GM18873 (cell line): ENCODE results near the gene GRM7.

ENCODE experiments used
- ATAC-seq: cut with Tn5 transposase; IDR thresholded peaks from one replicate; pipeline ENCODE4 v1.9.1; 2021; ENCODE audit warnings: mild to moderate bottlenecking, moderate library complexity, moderate number of reproducible peaks; ENCODE audit not compliant: unreplicated experiment, low FRiP score

GRM7 gene

DNA sequence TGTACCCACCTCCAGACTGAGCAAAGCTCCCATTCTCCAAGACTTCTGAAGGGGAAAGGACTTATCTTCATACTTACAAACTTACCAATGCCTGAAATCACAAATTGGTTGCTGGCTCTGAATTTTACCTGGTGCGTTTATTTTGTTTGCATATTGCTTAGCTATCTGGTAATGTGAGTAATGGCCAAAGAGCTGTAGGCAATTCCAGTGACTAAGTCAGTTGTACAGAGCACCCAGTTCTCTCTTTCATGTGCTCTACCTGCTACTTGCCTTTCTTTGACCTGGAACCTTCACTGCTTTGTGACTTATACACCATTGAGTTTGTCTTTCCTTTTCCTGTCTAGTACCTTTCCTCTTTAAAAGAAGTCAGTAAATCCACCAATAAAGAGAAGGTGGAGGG is 884.8 kb downstream of the GRM7 start:
- ATAC-seq = no peak

DNA sequence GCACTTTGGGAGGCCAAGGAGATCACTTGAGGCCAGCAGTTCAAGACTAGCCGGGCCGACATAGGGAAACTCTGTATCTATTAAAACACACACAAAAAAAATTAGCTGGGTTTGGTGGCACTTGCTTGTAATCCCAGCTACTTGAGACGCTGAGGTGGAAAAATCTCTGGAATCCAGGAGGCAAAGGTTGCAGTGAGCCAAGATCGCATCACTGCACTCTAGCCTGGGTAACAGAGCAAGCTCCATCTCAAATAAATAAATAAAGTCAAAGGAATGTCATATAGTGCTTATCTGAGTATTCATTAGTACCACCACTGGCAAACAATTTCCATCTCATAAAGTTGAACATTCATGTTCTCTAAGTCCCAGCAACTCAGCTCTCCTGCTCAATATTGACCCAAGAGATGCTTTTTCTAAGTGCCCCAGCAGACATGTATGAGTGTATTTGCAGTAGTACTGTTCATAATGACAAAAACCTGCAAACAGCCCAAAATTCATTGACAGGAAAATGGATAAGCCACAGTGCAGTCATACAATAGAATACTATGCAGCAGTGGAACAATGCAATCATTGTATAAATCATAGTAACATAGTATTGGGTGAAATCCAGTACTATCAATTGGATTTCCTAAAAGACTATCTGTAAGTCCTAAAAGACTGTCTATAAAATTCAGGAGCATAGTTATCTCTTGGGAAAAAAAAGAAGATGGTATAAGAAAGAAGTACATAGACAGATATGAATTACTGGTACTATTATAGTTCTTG is 889.2 kb downstream of the GRM7 start:
- ATAC-seq = no peak

DNA sequence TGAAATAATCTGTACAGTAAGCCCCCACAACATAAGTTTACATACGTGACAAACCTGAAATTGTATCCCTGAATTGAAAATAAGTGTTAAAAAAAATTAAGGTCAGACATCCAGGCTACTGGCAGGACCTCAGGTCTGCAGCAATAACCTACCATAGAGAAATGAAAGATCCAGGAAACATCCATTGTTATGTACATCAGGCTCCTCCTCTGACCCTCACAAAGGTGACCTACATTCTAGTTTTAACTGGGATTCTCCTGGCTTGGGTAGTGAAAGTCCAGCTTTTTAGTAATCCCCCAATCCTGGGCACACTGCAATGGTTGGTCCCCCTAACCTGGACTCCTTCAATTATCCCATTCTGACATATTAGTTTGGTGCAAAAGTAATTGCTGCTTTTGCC is 891.1 kb downstream of the GRM7 start:
- ATAC-seq = no peak

DNA sequence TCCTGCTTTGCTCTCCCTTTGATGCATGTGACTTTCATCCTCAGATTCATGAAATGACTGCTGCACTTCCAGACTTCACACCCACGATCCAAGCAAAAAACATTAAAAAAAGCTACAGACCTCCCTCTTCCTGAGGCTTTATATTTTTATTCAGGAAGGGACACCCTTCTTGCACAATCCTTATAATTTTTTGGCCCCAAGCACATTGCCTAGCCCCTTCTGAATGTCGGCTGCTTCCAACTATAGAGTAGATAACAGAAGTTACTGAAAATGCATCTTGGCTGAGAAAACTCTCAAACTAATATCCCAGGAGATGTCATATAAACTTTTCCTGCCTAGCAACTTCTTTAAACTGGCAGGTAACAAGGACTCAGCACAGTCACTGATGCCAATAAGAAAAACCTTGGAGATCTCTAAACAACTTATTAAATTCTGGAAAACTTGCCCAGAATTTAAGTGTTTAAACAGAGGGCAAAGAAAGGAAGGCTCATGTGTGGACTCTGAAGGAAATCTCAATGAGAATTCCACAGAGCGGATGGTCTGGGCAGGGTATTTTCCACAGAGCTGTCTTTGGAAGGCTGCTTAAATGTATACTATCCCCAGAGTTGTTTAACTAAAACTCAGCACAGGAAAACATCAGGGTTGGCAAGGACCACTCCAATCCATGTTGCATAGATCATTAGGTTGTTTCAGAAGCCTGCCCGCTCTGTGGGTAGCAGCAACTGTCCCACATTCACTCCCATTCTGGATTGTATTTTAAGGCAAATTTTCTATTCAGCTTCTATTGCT is 893.9 kb downstream of the GRM7 start:
- ATAC-seq = no peak

DNA sequence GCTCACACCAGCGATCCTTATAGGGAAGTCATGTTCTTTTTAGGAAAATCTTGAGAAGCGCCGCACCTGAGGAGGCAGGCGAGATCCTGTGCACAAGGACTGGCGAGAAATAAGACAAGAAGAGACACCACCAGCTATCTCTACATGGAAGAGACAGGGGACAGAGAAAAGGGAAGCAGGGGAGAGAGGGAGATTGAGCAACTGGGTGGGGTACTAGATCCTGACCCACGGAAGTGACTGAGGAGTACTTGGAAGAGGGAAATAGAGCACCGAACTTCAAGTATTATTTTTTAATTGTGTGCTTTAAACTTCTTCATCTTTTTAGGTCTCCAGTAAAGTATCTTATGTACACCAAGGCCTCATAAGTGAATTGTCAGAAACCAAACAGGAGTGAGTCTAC is 898.7 kb downstream of the GRM7 start:
- no peak for ATAC-seq

DNA sequence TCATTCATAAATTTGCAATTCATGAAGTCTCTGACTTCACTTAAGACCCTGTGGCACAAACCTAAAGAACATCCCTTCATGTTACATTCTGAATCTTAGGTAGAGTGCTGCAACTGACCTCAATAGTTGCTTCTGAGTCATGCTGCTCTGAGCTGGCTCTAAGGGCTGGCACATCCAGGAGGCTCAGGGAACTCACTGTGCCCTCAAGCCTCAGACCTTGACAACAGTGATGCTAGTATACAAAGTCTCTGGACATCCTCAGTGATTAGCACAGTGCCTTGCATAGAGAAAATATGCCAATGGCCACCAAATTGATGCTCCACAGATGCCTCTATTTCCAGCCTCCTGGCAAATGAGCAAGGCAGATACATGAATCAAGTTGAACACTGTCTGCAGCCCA is 899.8 kb downstream of the GRM7 start:
- no peak for ATAC-seq

DNA sequence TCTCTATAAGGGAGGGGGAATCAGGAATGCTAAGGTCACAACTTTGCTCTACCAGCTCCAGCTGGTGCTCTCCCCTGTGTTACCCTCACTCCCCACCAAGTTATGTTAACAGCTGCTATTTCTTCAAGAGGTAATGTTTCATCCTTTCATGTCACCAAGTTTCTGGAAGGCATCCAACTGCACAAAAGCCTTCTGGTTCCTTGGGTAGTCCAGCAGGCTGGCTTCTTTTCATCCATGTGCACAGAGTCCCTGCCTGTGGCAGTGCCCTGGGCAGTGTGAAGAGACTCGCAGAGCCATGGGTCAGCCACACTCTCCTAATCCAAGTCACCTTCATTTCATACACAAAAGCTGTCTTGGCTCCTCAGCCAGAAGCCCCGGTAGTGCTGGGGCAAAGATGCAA is 903.2 kb downstream of the GRM7 start:
- ATAC-seq = no peak

DNA sequence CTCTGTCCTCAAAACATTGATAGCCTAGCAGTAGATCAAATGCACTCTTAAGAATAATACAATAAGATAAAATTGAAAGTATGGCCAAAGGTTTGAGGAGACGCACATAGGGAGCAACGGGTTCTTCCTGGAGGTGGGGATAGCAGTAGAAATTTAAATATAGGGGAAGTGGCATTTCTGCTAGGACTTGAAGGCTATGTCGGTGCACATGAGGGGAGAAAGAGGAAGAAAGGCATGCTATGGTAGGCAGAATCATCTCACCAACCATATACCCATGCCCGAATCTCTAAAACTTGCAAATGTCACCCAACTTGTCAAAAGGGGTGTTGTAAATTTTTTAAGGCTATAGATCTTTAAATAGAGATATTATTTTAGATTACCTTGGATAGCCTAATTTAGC is 905.6 kb downstream of the GRM7 start:
- ATAC-seq = no peak

DNA sequence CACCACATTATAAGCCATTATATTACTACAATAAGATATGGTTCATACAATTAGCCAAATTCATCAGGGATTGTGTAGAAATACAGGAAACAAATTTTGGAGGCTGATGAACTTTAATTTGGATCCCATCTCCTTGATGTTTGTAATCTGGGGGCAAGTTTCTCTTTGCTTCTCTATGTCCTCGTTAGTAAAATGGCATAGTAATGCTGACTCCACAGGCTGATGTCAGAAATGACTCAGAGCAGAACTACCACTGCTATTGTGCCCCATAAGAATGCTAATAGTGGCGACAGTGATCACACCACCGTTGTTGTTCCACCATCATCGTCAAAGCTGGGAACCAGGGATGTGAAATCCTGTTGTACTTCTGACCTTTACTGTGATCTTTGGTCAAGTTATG is 918.4 kb downstream of the GRM7 start:
- no peak for ATAC-seq

DNA sequence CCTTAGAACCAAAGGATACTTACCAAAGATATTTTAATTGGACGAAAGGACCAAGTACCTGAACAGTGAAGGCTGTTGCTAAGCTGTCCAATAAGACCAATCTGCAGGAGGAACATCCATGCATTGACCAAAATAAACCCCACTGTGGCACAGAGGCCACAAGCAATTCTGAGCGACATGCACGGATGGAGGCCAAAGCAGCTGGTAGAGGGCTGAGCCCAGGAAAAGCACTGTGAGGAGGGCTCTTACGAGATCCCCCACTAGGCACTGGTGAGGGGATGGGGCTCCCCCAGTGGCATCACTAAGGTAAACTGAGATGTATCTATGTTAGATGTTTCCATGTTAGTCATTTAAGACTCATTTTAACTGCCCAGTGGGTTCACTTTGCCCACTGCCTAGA is 920.5 kb downstream of the GRM7 start:
- no peak for ATAC-seq

DNA sequence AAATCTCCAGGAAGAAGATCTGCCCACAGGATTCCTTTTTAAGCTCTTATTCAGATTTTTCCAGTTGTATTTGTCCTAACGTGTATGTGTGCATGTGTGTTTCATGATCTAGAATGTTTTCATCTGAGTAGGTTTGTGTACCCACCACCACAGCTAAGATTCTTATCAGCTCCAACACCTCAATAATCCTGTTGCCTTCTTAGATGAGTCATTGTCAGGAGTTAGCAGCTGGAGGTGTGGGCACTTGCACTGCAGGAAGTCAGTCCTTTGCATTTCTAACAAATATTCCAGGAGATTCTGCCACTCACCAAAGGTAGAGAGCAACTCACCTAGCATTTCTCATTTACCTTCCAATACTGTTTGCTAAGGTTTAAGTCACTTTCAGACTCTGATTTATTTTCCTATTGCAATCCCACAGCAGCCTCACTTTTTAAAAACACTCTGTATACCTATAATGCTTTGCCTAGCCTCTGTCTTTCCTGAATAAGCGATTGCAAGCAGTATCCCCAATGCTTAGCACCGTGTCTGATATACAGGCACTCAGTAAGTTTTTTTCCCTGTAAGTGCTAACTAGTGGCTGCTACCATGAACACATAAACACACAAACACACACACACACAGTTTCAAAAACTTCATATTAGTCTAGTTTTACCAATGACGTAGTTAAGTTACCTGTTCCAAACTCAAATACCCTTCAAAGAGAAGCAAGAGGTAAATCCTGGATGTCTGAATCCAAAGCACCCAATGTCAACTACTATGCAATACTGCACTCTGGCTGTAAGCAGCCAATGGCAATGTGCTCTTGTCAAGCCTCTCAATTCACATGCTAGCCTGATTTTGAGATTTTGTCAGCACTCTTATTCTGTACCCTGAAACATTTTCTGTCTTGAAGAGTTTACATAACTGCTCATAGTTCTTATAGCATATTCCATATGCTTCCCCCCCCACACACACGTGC is 927.2 kb downstream of the GRM7 start:
- ATAC-seq = no peak

DNA sequence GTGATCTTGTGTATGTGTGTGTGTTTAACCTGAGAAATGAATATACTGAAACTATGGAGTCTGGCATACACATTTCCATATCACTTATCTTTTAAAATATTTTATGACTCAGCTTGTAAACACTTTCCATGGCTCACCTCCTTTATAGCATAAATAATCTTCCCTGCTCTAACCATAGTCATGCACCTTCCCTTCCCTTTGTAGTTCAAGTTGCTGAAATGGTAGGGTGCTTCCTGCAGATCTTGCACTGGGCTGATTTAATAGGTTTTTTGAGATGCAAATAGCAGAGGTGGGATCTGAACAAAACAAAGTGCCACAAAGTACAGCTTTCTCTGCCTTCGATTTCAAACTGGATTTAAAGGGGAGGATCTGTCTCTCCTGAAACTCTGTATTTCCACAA is 928.0 kb downstream of the GRM7 start:
- no peak for ATAC-seq

DNA sequence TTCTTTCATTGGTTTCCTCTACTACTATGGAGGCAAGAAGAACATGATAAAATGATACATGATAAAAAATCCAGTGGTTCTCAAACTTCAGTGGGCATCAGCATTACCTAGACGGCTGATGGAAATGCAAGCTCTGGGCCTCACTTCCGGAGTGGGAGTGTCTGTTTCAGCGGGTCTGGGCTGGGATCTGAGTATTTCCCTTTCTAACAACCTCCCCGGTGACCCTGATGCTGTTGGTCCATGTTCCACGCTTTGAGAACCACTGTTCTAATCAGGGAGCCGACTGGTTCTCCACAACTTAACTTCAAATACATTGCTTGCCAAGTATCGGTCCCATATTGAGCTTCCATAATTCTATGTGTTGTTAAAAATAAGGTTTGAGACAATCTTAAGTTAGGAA is 928.4 kb downstream of the GRM7 start:
- ATAC-seq = no peak

DNA sequence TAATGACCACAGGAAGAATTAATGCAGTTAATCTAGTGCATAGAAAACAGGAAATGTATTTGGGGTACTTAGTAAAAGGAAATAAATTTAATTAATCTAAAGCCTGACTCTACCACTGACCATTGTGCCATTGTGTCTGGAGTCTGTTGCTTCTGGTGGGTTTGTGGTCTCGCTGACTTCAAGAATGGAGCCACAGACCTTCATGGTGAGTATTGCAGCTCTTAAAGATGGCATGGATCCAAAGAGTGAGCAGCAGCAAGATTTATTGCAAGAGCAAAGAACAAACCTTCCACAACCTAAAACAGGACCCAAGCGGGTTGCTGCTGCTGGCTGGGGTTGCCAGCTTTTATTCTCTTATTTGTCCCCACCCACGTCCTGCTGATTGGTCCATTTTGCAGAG is 929.2 kb downstream of the GRM7 start:
- ATAC-seq = no peak
